Ovary (tissue), 3 donors: Measurements from ENCODE around the gene TNRC6A.

ENCODE experiments used
- EP300 ChIP-seq: sonication (generic); formaldehyde crosslinking; IDR thresholded peaks from one replicate; pipeline ENCODE4 v1.6.1; 2017; ENCODE audit warnings: antibody characterized with exemption
- POLR2A ChIP-seq: fragments of 450-650 bp; IDR thresholded peaks from one replicate; pipeline ENCODE4 v1.6.1; 2017; ENCODE audit warnings: antibody characterized with exemption, mild to moderate bottlenecking, moderate library complexity
- TF ChIP-seq, protein P1 (sequence below), 3 donors: fragments of 450-650 bp in 2 of 3; fragments of 200-600 bp in 1 of 3; IDR thresholded peaks; one replicate each; pipeline versions ENCODE4 v1.5.1 to v1.8.0; 2016 to 2022; ENCODE audit warnings: antibody characterized with exemption in 3 of 3, mild to moderate bottlenecking in 1 of 3
- donor health status: DM: no; HTN: no; CAD: no.

DNA sequence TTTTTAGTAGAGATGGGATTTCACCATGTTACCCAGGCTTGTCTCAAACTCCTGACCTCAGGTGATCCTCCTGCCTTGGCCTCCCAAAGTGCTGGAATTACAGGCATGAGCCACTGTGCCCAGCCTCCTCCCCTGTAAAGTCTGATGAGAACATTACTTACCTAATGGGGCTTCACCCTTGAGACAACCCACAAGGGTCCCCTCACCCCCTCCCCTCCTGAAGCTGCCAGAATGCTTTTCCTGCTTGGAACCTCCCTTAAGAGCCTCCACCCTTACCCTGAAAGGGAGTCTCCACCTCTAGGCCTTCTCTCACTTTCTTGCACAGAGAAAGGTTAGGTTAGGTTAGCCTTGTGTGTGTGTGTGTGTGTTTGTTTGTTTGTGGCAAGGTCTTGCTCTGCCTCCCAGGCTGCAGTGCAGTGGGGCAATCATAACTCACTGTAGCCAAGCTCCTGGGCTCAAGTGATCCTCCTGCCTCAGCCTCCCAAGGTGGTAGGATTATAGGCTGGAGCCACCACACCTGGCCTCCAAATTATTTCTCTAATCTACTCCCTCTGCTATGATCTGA lies 125.2 kb downstream of the TNRC6A start:
- TF ChIP-seq, protein P1, sequence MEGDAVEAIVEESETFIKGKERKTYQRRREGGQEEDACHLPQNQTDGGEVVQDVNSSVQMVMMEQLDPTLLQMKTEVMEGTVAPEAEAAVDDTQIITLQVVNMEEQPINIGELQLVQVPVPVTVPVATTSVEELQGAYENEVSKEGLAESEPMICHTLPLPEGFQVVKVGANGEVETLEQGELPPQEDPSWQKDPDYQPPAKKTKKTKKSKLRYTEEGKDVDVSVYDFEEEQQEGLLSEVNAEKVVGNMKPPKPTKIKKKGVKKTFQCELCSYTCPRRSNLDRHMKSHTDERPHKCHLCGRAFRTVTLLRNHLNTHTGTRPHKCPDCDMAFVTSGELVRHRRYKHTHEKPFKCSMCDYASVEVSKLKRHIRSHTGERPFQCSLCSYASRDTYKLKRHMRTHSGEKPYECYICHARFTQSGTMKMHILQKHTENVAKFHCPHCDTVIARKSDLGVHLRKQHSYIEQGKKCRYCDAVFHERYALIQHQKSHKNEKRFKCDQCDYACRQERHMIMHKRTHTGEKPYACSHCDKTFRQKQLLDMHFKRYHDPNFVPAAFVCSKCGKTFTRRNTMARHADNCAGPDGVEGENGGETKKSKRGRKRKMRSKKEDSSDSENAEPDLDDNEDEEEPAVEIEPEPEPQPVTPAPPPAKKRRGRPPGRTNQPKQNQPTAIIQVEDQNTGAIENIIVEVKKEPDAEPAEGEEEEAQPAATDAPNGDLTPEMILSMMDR (IDR thresholded peaks at IDR 0.05) = no peak
- TF ChIP-seq POLR2A (no peak), EP300 (no peak)
